GM18868 (cell line): Measurements from ENCODE around the gene TSPAN4.

Experiments used
- ATAC-seq: cut with Tn5 transposase; IDR thresholded peaks from one replicate; pipeline ENCODE4 v1.9.1; 2021; ENCODE audit warnings: mild to moderate bottlenecking, moderate library complexity; ENCODE audit not compliant: unreplicated experiment

TSPAN4 gene, protein sequence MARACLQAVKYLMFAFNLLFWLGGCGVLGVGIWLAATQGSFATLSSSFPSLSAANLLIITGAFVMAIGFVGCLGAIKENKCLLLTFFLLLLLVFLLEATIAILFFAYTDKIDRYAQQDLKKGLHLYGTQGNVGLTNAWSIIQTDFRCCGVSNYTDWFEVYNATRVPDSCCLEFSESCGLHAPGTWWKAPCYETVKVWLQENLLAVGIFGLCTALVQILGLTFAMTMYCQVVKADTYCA

GRCh38 chr11:842370-843002, at the start of gene TSPAN4, which contains the start of gene POLR2L:
Gene TSPAN4, plus strand, starts transcription at chr11:842852. Its CDS starts 7,453 bp downstream, at chr11:850305.
Gene POLR2L, minus strand, starts transcription at chr11:842529. Its CDS starts 21 bp downstream, at chr11:842508.
- peak; percentile 64 for ATAC-seq

DNA sequence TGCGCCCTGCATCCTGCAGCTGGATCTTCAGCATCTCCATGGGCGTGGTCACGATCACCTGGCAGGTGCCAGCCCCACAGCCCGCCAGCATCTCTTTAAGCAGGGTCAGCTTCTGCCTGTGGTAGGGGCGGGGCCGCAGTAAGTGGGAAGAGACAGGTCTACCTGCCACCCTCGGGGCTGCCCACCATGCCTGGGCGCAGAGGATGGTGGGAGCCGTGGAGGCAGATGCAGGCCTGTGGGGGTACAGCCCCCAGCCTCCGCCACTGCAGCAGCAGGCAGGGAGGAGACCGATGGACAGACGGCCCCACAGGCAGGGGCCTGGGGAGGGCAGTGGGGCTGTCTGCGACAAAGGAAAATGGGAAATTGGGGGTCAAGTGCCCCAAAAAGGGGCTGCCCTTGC, 49.8 kb upstream of the TSPAN4 start:
- ATAC-seq = no peak

- ATAC-seq = no peak
Observed at GRCh38 chr11:793556-793955, 49.1 kb upstream of the TSPAN4 start.

DNA sequence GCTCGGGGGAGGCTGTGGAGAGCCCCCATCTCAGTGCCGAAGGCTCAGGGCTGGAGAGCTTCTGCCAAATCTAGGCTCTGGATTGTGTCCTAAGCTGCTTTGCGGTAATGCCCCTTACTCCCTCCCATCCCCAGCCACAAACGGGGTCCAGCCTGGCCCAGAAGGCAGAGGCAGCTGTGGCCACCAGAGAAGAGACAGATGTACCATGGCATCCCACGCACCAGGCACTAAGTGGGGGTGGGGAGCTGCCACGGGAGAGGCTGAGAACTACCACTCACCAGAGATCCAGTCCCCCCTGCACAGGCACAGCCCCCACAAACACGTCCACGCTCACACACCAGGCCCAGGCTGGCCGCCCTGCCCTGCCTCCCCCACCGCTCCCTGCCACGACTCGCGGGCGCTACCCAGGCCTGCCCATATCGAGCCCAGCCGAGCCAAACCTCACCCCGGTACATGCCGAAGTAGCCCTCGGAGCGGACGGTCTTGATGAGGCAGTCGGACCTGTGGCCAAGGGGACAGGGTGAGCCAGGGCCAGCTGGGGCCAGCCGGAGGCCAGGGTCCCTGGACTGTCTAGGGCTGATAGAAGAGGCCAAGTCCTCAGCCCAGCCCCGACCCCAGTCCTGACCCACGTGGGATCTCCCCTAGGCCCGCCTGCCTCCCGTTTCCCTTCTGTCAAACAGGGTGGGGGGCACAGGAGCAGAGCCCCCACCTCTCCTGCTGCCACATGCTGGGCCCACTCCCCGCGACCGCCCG, 48.5 kb upstream of the TSPAN4 start:
- no peak for ATAC-seq

- ATAC-seq = no peak
Observed at GRCh38 chr11:794766-795633, 47.7 kb upstream of the TSPAN4 start.

DNA sequence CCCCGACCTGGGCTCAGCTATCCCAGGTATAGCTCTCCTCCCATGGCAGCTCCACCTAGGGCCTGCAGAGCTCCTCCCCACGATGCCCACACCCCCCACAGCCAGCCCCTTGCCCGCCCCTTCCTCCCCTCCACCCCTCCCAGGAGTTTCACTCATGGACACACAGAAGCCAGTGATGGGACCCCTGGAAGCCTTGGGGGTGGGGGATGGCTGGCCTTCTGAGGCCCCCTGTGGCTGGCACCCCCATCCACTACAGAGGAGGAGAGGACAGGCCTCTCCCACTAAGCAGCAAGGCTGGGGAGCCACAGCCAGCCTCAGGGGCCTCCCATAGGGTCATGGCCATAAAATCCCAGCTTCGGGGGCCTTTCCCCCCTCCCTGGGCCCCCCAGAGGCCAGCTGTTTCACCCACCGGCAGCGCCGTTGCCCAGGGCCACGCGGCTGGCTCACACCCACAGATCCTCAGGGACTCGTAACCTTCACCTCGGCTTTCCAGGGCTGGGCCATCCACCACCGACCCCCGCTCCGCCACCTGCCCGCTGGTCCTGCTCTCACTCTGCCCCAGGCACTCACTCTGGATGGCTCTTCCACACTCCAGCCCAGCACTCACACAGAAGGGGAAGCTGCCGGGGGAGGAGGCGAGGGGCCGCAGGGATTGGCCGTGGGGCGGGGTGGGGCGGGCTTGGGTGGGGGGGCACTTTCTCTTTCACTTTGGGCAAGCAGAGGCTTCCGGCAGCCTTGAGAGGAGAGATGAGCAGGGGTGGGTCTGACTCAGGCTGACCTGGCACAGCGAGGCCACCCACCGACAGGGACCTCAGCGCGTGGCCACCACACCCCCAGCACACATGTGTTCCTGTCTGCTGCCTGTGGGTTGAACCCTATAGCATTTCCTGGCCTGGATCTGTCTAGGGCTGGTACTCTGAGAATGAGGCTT, 46.8 kb upstream of the TSPAN4 start:
- ATAC-seq = no peak

- ATAC-seq = no peak
Observed at GRCh38 chr11:796565-797295, 45.9 kb upstream of the TSPAN4 start.

DNA sequence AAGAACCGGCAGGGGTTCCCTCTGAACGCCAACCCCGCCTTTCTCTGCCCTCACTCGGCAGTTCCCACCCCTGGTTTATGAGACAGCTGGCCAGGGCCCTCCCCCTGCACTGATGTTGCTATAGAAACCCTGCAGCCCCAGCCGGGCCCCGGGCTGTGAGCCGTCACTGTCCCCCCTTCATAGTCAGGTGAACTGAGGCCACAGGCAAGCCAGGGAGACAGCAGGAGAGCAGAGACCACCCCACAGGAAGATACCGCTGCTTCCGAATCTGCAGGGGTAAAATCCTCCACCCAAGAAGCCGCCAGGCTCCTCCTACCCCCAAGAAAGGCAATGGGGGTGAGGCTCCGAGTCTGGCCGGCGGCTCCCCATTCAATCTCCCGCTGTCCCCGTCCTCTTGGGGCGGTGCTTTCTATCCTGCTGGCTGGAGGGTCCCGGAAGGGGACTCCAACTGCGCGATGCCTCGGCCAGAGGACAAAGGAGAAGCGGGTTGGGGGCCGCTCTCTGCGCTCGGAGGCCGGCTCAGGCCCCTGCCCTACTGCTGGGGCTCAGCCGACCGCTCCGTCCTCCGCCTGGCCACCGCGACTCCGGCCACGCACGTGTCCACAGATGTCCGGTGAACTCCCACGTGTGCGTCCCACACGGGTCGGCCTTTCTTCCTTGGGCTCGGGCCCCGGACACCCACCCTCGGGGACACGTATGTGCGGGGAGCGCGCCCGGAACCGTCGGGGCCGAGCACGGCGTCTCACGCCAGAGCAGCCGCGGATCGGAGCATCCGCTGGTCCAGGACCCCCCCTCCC, 45.2 kb upstream of the TSPAN4 start:
- peak; percentile 49 for ATAC-seq

- peak; percentile 61 for ATAC-seq
Observed at GRCh38 chr11:798093-798713, 44.4 kb upstream of the TSPAN4 start, which contains the start of gene SLC25A22. Gene SLC25A22, minus strand, starts transcription at chr11:798281. Its CDS starts 3,275 bp downstream, at chr11:795006.

DNA sequence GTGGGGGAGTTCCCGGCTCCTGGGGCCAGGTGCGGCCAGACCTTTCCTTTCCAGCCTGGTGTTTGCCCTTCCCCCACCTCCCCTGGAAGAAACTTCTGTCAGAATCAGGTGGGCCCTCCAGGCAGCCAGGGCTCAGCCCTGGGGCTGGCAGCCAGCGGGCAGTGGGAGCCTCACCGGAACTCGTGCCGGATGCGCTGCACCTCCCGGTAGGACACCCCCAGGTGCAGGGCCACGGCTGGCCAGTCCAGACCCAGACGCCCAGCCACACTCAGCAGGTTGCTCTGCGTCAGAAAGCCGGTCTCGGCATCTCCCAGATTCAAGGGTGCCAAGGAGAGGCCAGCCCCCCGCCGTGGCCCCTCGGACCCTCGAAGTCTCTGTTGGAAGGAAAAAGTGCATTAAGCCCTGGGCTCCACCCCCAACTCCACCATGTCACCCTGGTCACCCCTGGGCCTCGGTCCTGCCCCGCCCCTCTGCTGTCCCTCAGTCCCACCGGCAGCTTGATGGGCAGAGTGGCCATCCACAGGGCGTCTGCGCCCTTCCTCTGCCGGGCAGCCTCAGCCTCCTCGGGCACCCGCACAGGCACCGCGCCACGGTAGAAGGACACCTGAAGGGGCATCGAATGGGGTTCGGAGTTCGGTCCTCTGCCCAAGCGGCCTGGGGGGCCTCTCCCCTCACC, 42.9 kb upstream of the TSPAN4 start:
- ATAC-seq = no peak

GRCh38 chr11:800473-800872, 42.2 kb upstream of the TSPAN4 start:
- no peak for ATAC-seq

GRCh38 chr11:801097-801780, 41.4 kb upstream of the TSPAN4 start:
- no peak for ATAC-seq

- ATAC-seq = no peak
Observed at GRCh38 chr11:802018-802617, 40.5 kb upstream of the TSPAN4 start.

- no peak for ATAC-seq
Observed at GRCh38 chr11:802693-803466, 39.8 kb upstream of the TSPAN4 start.

GRCh38 chr11:803467-803742, 39.2 kb upstream of the TSPAN4 start:
- no peak for ATAC-seq
